ENCODE measurements around the gene TAS2R43. TPM values are rescaled to one million over a fixed set of nuclear protein-coding genes. Genes with fewer than 3 reads are reported as not detected.

TAS2R43 gene
- total and polyA plus RNA-seq, 2 of the 4 experiments (the other 2 are of a cell fraction), result 0.90 TPM; not detected in 1

DNA sequence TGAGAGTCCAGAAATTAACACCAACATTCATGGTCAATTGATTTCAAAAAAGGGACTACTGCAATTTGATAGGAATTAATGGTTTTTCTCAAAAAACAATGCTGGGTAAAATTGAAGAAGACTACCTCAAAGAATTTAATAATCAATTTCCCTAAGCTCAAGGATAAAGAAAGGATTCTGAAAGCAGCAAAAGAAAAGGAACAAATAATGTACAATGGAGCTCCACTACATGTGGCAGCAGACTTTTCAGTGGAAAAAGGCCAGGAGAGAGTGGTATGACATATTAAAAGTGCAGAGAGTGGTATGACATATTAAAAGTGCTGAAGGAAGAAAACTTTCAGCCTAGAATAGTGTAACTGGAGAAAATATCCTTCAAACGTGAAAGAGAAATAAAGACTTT is 15.6 kb upstream of the TAS2R43 start:
- Histone ChIP-seq H3K9me3 (ENCODE audit: control insufficient read depth, insufficient read depth, low read length) (no peaks in the 10 kb centered on the region), H2BK5ac (ENCODE audit: low read depth, low read length, poor library complexity, severe bottlenecking) (no peak overlapping the region), H3K4me1 (ENCODE audit: control insufficient read depth, insufficient read depth, low read length) (no peaks in the 10 kb centered on the region), H2AK9ac (replicated peaks; ENCODE audit: low read depth, low read length, poor library complexity) (no peak overlapping the region), H3K18ac (ENCODE audit: low read depth, low read length) (no peak overlapping the region), H3K27me3 (ENCODE audit: control insufficient read depth, insufficient read depth, low read length) (no peaks in the 10 kb centered on the region), H4K5ac (ENCODE audit: low read depth, low read length) (no peak overlapping the region), H4K91ac (ENCODE audit: insufficient read depth, low read depth, low read length) (no peak overlapping the region), H3K4ac (ENCODE audit: low read depth, low read length) (no peak overlapping the region), H2AK5ac (ENCODE audit: low read depth, low read length) (no peak overlapping the region), H3K27ac (ENCODE audit: insufficient read depth, low read length) (no peak overlapping the region), H3K23ac (ENCODE audit: low read depth, low read length) (no peak overlapping the region), H3K4me2 (ENCODE audit: low read depth, low read length) (no peak overlapping the region), H3K79me1 (ENCODE audit: low read depth in 1 of 2, low read length in 2 of 2) (peaks cover 18 to 19% of the 10 kb centered on the region in 2 experiments), H2BK15ac (ENCODE audit: low read depth, low read length) (no peak overlapping the region), H3K56ac (ENCODE audit: extremely low read depth, insufficient read depth, low read length) (no peak overlapping the region), H2AFZ (replicated peaks; ENCODE audit: low read length, poor library complexity) (no peak overlapping the region), H3K9ac (ENCODE audit: low read depth, low read length) (no peak overlapping the region), H3K4me3 (ENCODE audit: insufficient read depth, low read depth, low read length) (no peak overlapping the region), H3K14ac (replicated peaks; ENCODE audit: low read depth, low read length) (no peak overlapping the region), H2BK120ac (ENCODE audit: low read depth, low read length) (no peak overlapping the region), H3K36me3 (ENCODE audit: control insufficient read depth, insufficient read depth, low read length) (no peaks in the 10 kb centered on the region), H4K8ac (ENCODE audit: low read depth in 2 of 2, low read length in 2 of 2) (no peak overlapping the region), H2BK20ac (ENCODE audit: low read depth, low read length) (no peak overlapping the region), H4K20me1 (ENCODE audit: insufficient read depth, low read length) (no peaks in the 10 kb centered on the region), H3K9me1 (ENCODE audit: insufficient read depth, low read length) (no peaks in the 10 kb centered on the region)
- no peak for DNase-seq
- ChIA-PET CTCF (no interaction called here), POLR2A (ENCODE audit: unreplicated experiment) (no interaction called here)
- ATAC-seq (ENCODE audit: low read depth), result no peak
- intact Hi-C loops (cut with micrococcal nuclease), result no loop called here
- dilution Hi-C loops (cut with HindIII; ENCODE audit: low sequenced_read_pairs, unreplicated experiment), result no loop called here
- in situ Hi-C loops (cut with MboI; ENCODE audit: low sequenced_read_pairs), result no loop called here
- TF ChIP-seq CEBPB (IDR thresholded peaks at IDR 0.05; ENCODE audit: low read depth, low read length) (no peak), RCOR1 (IDR thresholded peaks at IDR 0.05; ENCODE audit: insufficient replicate concordance, low read length) (no peak), FOS (IDR thresholded peaks at IDR 0.05; ENCODE audit: low read depth, low read length) (no peak), POLR2A (IDR thresholded peaks at IDR 0.05; ENCODE audit: low read depth, low read length) (no peak), RFX5 (IDR thresholded peaks at IDR 0.05; ENCODE audit: low read depth, low read length) (no peak), MXI1 (IDR thresholded peaks at IDR 0.05; ENCODE audit: borderline replicate concordance, low read depth, low read length) (no peak), NFE2L2 (IDR thresholded peaks at IDR 0.05; ENCODE audit: low read depth, low read length) (no peak), MAZ (IDR thresholded peaks at IDR 0.05; ENCODE audit: borderline replicate concordance, low read depth, low read length) (no peak), SMC3 (IDR thresholded peaks at IDR 0.05; ENCODE audit: low read depth, low read length) (no peak), CHD1 (IDR thresholded peaks at IDR 0.05; ENCODE audit: low read depth, low read length) (no peak), MAFK (IDR thresholded peaks at IDR 0.05; ENCODE audit: low read depth, low read length) (no peak), BHLHE40 (IDR thresholded peaks at IDR 0.05; ENCODE audit: low read depth, low read length) (no peak), CTCF (conservative IDR thresholded peaks at IDR 0.05; ENCODE audit: low read depth, low read length) (no peak), RAD21 (IDR thresholded peaks at IDR 0.05; ENCODE audit: low read length) (no peak)
- TF ChIP-seq, protein P1, sequence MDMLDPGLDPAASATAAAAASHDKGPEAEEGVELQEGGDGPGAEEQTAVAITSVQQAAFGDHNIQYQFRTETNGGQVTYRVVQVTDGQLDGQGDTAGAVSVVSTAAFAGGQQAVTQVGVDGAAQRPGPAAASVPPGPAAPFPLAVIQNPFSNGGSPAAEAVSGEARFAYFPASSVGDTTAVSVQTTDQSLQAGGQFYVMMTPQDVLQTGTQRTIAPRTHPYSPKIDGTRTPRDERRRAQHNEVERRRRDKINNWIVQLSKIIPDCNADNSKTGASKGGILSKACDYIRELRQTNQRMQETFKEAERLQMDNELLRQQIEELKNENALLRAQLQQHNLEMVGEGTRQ (IDR thresholded peaks at IDR 0.05; ENCODE audit: low read depth, low read length), result no peak
- TF ChIP-seq, protein P2, sequence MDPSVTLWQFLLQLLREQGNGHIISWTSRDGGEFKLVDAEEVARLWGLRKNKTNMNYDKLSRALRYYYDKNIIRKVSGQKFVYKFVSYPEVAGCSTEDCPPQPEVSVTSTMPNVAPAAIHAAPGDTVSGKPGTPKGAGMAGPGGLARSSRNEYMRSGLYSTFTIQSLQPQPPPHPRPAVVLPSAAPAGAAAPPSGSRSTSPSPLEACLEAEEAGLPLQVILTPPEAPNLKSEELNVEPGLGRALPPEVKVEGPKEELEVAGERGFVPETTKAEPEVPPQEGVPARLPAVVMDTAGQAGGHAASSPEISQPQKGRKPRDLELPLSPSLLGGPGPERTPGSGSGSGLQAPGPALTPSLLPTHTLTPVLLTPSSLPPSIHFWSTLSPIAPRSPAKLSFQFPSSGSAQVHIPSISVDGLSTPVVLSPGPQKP (IDR thresholded peaks at IDR 0.05; ENCODE audit: borderline replicate concordance, low read depth, low read length), result no peak
- WGBS, 2 experiments (ENCODE audit: extremely low coverage in 2 of 2, insufficient read length in 1 of 2), result no CpG with 5 or more reads among the region's 1 CpG
- no TSS peak for BruUV-seq (replicated peaks)

Data from IMR-90 (cell line).